SK-N-SH treated with all-trans-retinoic acid at 6 μM for 48 hours (cell line): ENCODE measurements around the gene VEPH1.

Experiments
- CSDC2 ChIP-seq: fragments of 250-450 bp; sonication (Bioruptor Pico); IDR thresholded peaks from 2 replicates; pipeline ENCODE4 v1.5.0; 2020; ENCODE audit warnings: mild to moderate bottlenecking, moderate library complexity
- ESRRG ChIP-seq: fragments of 250-450 bp; sonication (Bioruptor Pico); IDR thresholded peaks from 2 replicates; pipeline ENCODE4 v1.6.1; 2021; ENCODE audit warnings: mild to moderate bottlenecking
- GLIS3 ChIP-seq: fragments of 250-450 bp; sonication (Bioruptor Pico); IDR thresholded peaks from 2 replicates; pipeline ENCODE4 v1.5.0; 2020; ENCODE audit warnings: mild to moderate bottlenecking, moderate library complexity
- OSR1 ChIP-seq: fragments of 250-450 bp; sonication (Bioruptor Pico); IDR thresholded peaks from 2 replicates; pipeline ENCODE4 v1.8.0; 2022; ENCODE audit warnings: moderate library complexity, mild to moderate bottlenecking, inconsistent platforms
- TOX ChIP-seq: fragments of 250-450 bp; sonication (Bioruptor Pico); IDR thresholded peaks from 2 replicates; pipeline ENCODE4 v1.8.0; 2021; ENCODE audit warnings: mild to moderate bottlenecking, moderate library complexity, borderline replicate concordance
- ZFP3 ChIP-seq: fragments of 250-450 bp; sonication (Bioruptor Pico); IDR thresholded peaks from 2 replicates; pipeline ENCODE4 v1.5.0; 2020; ENCODE audit warnings: mild to moderate bottlenecking, moderate library complexity
- ZNF565 ChIP-seq: fragments of 450-650 bp; formaldehyde crosslinking; conservative IDR thresholded peaks from 2 replicates; pipeline ENCODE4 v1.5.0; 2020; ENCODE audit warnings: low read depth, mild to moderate bottlenecking, moderate library complexity
- ZNF8 ChIP-seq: fragments of 450-650 bp; formaldehyde crosslinking; IDR thresholded peaks from 2 replicates; pipeline ENCODE4 v1.5.0; 2020; ENCODE audit warnings: mild to moderate bottlenecking, moderate library complexity

- TF ChIP-seq ZNF565 (CRISPR knock-in tag) (no peak), ESRRG (CRISPR knock-in tag) (no peak), GLIS3 (CRISPR knock-in tag) (no peak), ZNF8 (CRISPR knock-in tag) (no peak), ZFP3 (no peak), CSDC2 (CRISPR knock-in tag) (no peak), TOX (CRISPR knock-in tag) (no peak), OSR1 (CRISPR knock-in tag) (no peak)
Observed at GRCh38 chr3:157501863-157502262, 1.4 kb downstream of the VEPH1 start.
